H9 (cell line): Measurements from ENCODE around the gene PRKCB. TPM values are rescaled to one million over a fixed set of nuclear protein-coding genes. Genes with fewer than 3 reads are reported as not detected.

Experiments
- DNase-seq: peaks from one replicate; pipeline ENCODE4 v3.0.0-alpha.2; 2017
- H2AFZ ChIP-seq: one replicate; pipeline ENCODE4 v1.6.1; 2013; ENCODE audit warnings: mild to moderate bottlenecking, low read length, control low read depth, moderate library complexity
- H2AK5ac ChIP-seq: 2 replicates; pipeline ENCODE4 v1.6.1; 2013; ENCODE audit warnings: low read length, control low read depth, mixed read lengths; ENCODE audit not compliant: insufficient read length
- H2BK120ac ChIP-seq: one replicate; pipeline ENCODE4 v1.6.1; 2013; ENCODE audit warnings: low read depth, mild to moderate bottlenecking, low read length, control low read depth, inconsistent platforms; ENCODE audit not compliant: poor library complexity, severe bottlenecking
- H2BK12ac ChIP-seq: 2 replicates; pipeline ENCODE4 v1.6.1; 2013; ENCODE audit warnings: low read length, control low read depth, mixed read lengths, low read depth; ENCODE audit not compliant: insufficient read length
- H2BK15ac ChIP-seq: 2 replicates; pipeline ENCODE4 v1.6.1; 2013; ENCODE audit warnings: low read depth, low read length, control low read depth
- H2BK20ac ChIP-seq: one replicate; pipeline ENCODE4 v1.6.1; 2013; ENCODE audit warnings: low read depth, mild to moderate bottlenecking, low read length, control low read depth, inconsistent platforms; ENCODE audit not compliant: poor library complexity, severe bottlenecking
- H2BK5ac ChIP-seq: 2 replicates; pipeline ENCODE4 v1.6.1; 2013; ENCODE audit warnings: low read length, control low read depth, mixed read lengths; ENCODE audit not compliant: insufficient read length
- H3K14ac ChIP-seq: 2 replicates; pipeline ENCODE4 v1.6.1; 2013; ENCODE audit warnings: low read length, control low read depth; ENCODE audit not compliant: insufficient read depth
- H3K18ac ChIP-seq: 2 replicates; pipeline ENCODE4 v1.6.1; 2013; ENCODE audit warnings: low read depth, mild to moderate bottlenecking, mixed read lengths, low read length, control low read depth; ENCODE audit not compliant: insufficient read length
- H3K23ac ChIP-seq: 2 replicates; pipeline ENCODE4 v1.6.1; 2013; ENCODE audit warnings: low read length, control low read depth, mixed read lengths, low read depth; ENCODE audit not compliant: insufficient read length
- H3K23me2 ChIP-seq: 2 replicates; pipeline ENCODE4 v1.6.1; 2013; ENCODE audit warnings: low read depth, mild to moderate bottlenecking, mixed read lengths, low read length, control low read depth; ENCODE audit not compliant: insufficient read length, poor library complexity, severe bottlenecking
- H3K27ac ChIP-seq: 2 replicates; pipeline ENCODE4 v1.5.1; 2013; ENCODE audit warnings: low read length, control low read depth, mixed read lengths, low read depth; ENCODE audit not compliant: insufficient read length
- H3K27me3 ChIP-seq: 2 replicates; pipeline ENCODE4 v1.6.1; 2013; ENCODE audit warnings: low read length, control low read depth, inconsistent platforms; ENCODE audit not compliant: insufficient read depth
- H3K4ac ChIP-seq: 2 replicates; pipeline ENCODE4 v1.6.1; 2013; ENCODE audit warnings: low read depth, mild to moderate bottlenecking, control low read depth, inconsistent platforms, low read length, moderate library complexity
- H3K4me1 ChIP-seq: 2 replicates; pipeline ENCODE4 v1.6.1; 2013; ENCODE audit warnings: low read length, control low read depth, inconsistent platforms; ENCODE audit not compliant: insufficient read depth
- H3K4me2 ChIP-seq: 2 replicates; pipeline ENCODE4 v1.6.1; 2013; ENCODE audit warnings: low read length, control low read depth, mixed read lengths; ENCODE audit not compliant: insufficient read length, insufficient read depth
- H3K56ac ChIP-seq: 2 replicates; pipeline ENCODE4 v1.6.1; 2013; ENCODE audit warnings: low read depth, mild to moderate bottlenecking, mixed read lengths, low read length, control low read depth; ENCODE audit not compliant: insufficient read length
- H3K79me1 ChIP-seq: 2 replicates; pipeline ENCODE4 v1.6.1; 2013; ENCODE audit warnings: low read depth, mild to moderate bottlenecking, moderate library complexity, low read length, control low read depth, inconsistent platforms; ENCODE audit not compliant: insufficient read depth, poor library complexity, severe bottlenecking
- H3K79me2 ChIP-seq: 2 replicates; pipeline ENCODE4 v1.6.1; 2013; ENCODE audit warnings: low read length, control low read depth, inconsistent platforms; ENCODE audit not compliant: insufficient read depth
- H3K9ac ChIP-seq: 2 replicates; pipeline ENCODE4 v1.6.1; 2013; ENCODE audit warnings: low read length, control low read depth, mixed read lengths; ENCODE audit not compliant: insufficient read length; ENCODE audit errors: extremely low read depth
- H3K9me3 ChIP-seq: one replicate; pipeline ENCODE4 v1.6.1; 2013; ENCODE audit warnings: low read depth, low read length, inconsistent platforms; ENCODE audit not compliant: control insufficient read depth
- H3T11ph ChIP-seq: one replicate; pipeline ENCODE4 v1.6.1; 2013; ENCODE audit warnings: mild to moderate bottlenecking, low read length, control low read depth, inconsistent platforms
- H4K20me1 ChIP-seq: one replicate; pipeline ENCODE4 v1.6.1; 2013; ENCODE audit not compliant: control insufficient read depth, insufficient read length, insufficient read depth
- H4K5ac ChIP-seq: 2 replicates; pipeline ENCODE4 v1.6.1; 2013; ENCODE audit warnings: low read depth, mild to moderate bottlenecking, mixed read lengths, low read length, control low read depth; ENCODE audit not compliant: insufficient read length
- H4K8ac ChIP-seq: replicated peaks from 2 replicates; pipeline ENCODE4 v1.6.1; 2013; ENCODE audit warnings: low read length, control low read depth, mixed read lengths, low read depth; ENCODE audit not compliant: insufficient read length
- H4K91ac ChIP-seq: 2 replicates; pipeline ENCODE4 v1.6.1; 2013; ENCODE audit warnings: low read depth, mild to moderate bottlenecking, moderate library complexity, mixed read lengths, low read length, control low read depth; ENCODE audit not compliant: insufficient read length
- H3K27ac Mint-ChIP-seq, 3 experiments: 2 replicates in 2 of 3; 3 replicates in 1 of 3; pipeline ENCODE4 v1.8.0; 2020 to 2021; ENCODE audit warnings: mixed read lengths in 3 of 3, mild to moderate bottlenecking in 1 of 3, moderate library complexity in 1 of 3
- H3K27me3 Mint-ChIP-seq: 2 replicates; pipeline ENCODE4 v1.8.0; 2021; ENCODE audit warnings: low read depth, mild to moderate bottlenecking, moderate library complexity, mixed read lengths
- H3K36me3 Mint-ChIP-seq, 3 experiments: 2 replicates in 2 of 3; 3 replicates in 1 of 3; pipeline ENCODE4 v1.8.0; 2020 to 2021; ENCODE audit warnings: low read depth in 3 of 3, mixed read lengths in 3 of 3; ENCODE audit not compliant: insufficient read depth in 1 of 3
- H3K4me1 Mint-ChIP-seq, 2 experiments: 2 replicates each; pipeline ENCODE4 v1.8.0; 2020; ENCODE audit warnings: mixed read lengths in 2 of 2
- H3K4me3 Mint-ChIP-seq, 2 experiments: 2 replicates in 1 of 2; 3 replicates in 1 of 2; pipeline ENCODE4 v1.8.0; 2020 to 2021; ENCODE audit warnings: mild to moderate bottlenecking in 2 of 2, mixed read lengths in 2 of 2, moderate library complexity in 1 of 2
- H3K9me3 Mint-ChIP-seq, 2 experiments: 2 replicates in 1 of 2; 3 replicates in 1 of 2; pipeline ENCODE4 v1.8.0; 2020; ENCODE audit warnings: mild to moderate bottlenecking in 2 of 2, mixed read lengths in 2 of 2, moderate library complexity in 1 of 2
- WGBS: extraction: QIAGEN DNeasy Blood & Tissue Kit; methylation state at CpG from one replicate; pipeline ENCODE4 v1.1.7; 2013; ENCODE audit warnings: missing lambda C conversion rate, low lambda C conversion rate, mixed read lengths; ENCODE audit not compliant: insufficient read length; ENCODE audit errors: extremely low coverage; 5-methylcytosine and 5-hydroxymethylcytosine counted together
- total RNA-seq: library from RNA; stranded (reverse); gene quantifications from 2 replicates; pipeline ENCODE4 v1.2.1, GENCODE V29; 2021
- TF ChIP-seq, protein P1 (sequence below): fragments of 200-600 bp; sonication (generic); conservative IDR thresholded peaks from 3 replicates; pipeline ENCODE4 v1.8.0; 2021; ENCODE audit warnings: antibody characterized with exemption, mild to moderate bottlenecking

The PRKCB gene
- total RNA-seq, 1 experiment from 2014 or later, result 7.0 TPM

DNA sequence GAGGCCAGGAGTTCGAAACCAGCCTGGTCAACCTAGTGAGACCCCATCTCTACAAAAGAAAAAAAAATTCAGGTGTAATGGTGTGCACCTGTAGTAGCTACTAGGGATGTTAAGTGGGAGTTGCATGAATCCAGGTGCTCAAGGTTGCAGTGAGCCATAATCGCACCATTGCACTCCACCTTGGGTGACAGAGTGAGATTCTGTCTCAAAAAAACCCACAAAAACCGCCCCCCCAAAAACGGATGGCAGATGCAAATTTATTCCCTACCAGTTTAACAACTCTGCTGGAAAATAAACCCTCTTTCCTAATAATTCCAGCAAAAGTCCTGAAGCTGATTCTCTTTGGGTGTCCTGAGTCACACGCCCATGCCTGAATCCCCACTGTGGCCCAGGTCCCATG, 140.3 kb downstream of the PRKCB start:
- H3K14ac ChIP-seq, result no peak overlapping the region; the same call in 1 of the 2 replicates
- no peak overlapping the region for H2AK5ac ChIP-seq
- no peak overlapping the region for H3K18ac ChIP-seq
- H3K79me2 ChIP-seq, result no peaks in the 10 kb centered on the region
- no peaks in the 10 kb centered on the region for H4K20me1 ChIP-seq
- Mint-ChIP-seq H3K27me3 (peaks cover 15% of the 10 kb centered on the region), H3K9me3 (no peaks in the 10 kb centered on the region), H3K36me3 (no peaks in the 10 kb centered on the region), H3K27ac (no peak overlapping the region; a peak in 1 of 7 replicates), H3K4me3 (no peak overlapping the region), H3K4me1 (peaks cover 16 to 25% of the 10 kb centered on the region in 2 experiments)
- TF ChIP-seq, protein P1, sequence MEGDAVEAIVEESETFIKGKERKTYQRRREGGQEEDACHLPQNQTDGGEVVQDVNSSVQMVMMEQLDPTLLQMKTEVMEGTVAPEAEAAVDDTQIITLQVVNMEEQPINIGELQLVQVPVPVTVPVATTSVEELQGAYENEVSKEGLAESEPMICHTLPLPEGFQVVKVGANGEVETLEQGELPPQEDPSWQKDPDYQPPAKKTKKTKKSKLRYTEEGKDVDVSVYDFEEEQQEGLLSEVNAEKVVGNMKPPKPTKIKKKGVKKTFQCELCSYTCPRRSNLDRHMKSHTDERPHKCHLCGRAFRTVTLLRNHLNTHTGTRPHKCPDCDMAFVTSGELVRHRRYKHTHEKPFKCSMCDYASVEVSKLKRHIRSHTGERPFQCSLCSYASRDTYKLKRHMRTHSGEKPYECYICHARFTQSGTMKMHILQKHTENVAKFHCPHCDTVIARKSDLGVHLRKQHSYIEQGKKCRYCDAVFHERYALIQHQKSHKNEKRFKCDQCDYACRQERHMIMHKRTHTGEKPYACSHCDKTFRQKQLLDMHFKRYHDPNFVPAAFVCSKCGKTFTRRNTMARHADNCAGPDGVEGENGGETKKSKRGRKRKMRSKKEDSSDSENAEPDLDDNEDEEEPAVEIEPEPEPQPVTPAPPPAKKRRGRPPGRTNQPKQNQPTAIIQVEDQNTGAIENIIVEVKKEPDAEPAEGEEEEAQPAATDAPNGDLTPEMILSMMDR, result no peak
- H4K5ac ChIP-seq, result no peak overlapping the region
- H3K4me2 ChIP-seq, result no peak overlapping the region
- H2BK120ac ChIP-seq, result no peak overlapping the region
- H2BK12ac ChIP-seq, result no peak overlapping the region
- H3K79me1 ChIP-seq, result no peaks in the 10 kb centered on the region
- H3K9me3 ChIP-seq, result no peaks in the 10 kb centered on the region
- H3T11ph ChIP-seq, result no peak overlapping the region
- no peak overlapping the region for H2BK15ac ChIP-seq
- no peak overlapping the region for H3K9ac ChIP-seq
- no peak overlapping the region for H3K27ac ChIP-seq
- no peak overlapping the region for H2AFZ ChIP-seq
- H3K4ac ChIP-seq, result no peak overlapping the region
- no peak overlapping the region for H2BK20ac ChIP-seq
- no CpG with 5 or more reads among the region's 5 CpGs for WGBS
- H4K8ac ChIP-seq, result no peak overlapping the region
- H3K27me3 ChIP-seq, result no peaks in the 10 kb centered on the region
- peaks cover 5% of the 10 kb centered on the region; the same call in 1 of the 2 replicates for H3K4me1 ChIP-seq
- H3K56ac ChIP-seq, result no peak overlapping the region
- no peak for DNase-seq
- no peak overlapping the region for H2BK5ac ChIP-seq
- no peak overlapping the region for H3K23ac ChIP-seq
- H3K23me2 ChIP-seq, result no peaks in the 10 kb centered on the region
- no peak overlapping the region for H4K91ac ChIP-seq
